ENCODE data around the gene MAN1A1. TPM values are rescaled to one million over a fixed set of nuclear protein-coding genes. Genes with fewer than 3 reads are reported as not detected.

MAN1A1 gene
- total RNA-seq, 4 donors from 2014 or later: 71.7 to 170 (median 128) TPM

GRCh38 chr6:119195848-119196247 lies 153.7 kb downstream of the MAN1A1 start:
- WGBS, 2 donors: 73 to 77% methylated on average over 5 of the region's 5 CpGs
- TF ChIP-seq CTCF (IDR thresholded peaks at IDR 0.05) (no peak), POLR2A (IDR thresholded peaks at IDR 0.05) (no peak)
- no peak for DNase-seq
- no peak overlapping the region for H3K4me3 ChIP-seq (replicated peaks in 1 of 3)
- no peaks in the 10 kb centered on the region for H3K9me3 ChIP-seq
- no peaks in the 10 kb centered on the region for H3K36me3 ChIP-seq
- H3K27me3 ChIP-seq: no peaks in the 10 kb centered on the region
- intact Hi-C loops (cut with DNase I): no loop called here
- peaks cover 0 to 5% of the 10 kb centered on the region in 2 donors for H3K4me1 ChIP-seq
- H3K27ac ChIP-seq: no peak overlapping the region

GRCh38 chr6:119195204-119195603 lies 154.4 kb downstream of the MAN1A1 start:
- Histone ChIP-seq H3K4me1 (peaks cover 0 to 5% of the 10 kb centered on the region in 2 donors), H3K4me3 (replicated peaks in 1 of 3) (no peak overlapping the region), H3K9me3 (no peaks in the 10 kb centered on the region), H3K27ac (no peak overlapping the region), H3K36me3 (no peaks in the 10 kb centered on the region), H3K27me3 (no peaks in the 10 kb centered on the region)
- intact Hi-C loops (cut with DNase I): no loop called here
- 95% methylated on average over 2 of the region's 2 CpGs for WGBS, 2 donors
- TF ChIP-seq CTCF (IDR thresholded peaks at IDR 0.05) (no peak), POLR2A (IDR thresholded peaks at IDR 0.05) (no peak)
- DNase-seq: no peak

- intact Hi-C loops (cut with DNase I): no loop called here
- no peak overlapping the region for H3K27ac ChIP-seq
- H3K9me3 ChIP-seq: no peaks in the 10 kb centered on the region
- H3K4me1 ChIP-seq: peaks cover 0 to 5% of the 10 kb centered on the region in 2 donors
- peaks cover 0 to 4% of the 10 kb centered on the region in 2 donors for H3K36me3 ChIP-seq
- DNase-seq: no peak
- TF ChIP-seq CTCF (IDR thresholded peaks at IDR 0.05) (no peak), POLR2A (IDR thresholded peaks at IDR 0.05) (no peak)
- H3K27me3 ChIP-seq: no peaks in the 10 kb centered on the region
- no peak overlapping the region for H3K4me3 ChIP-seq (replicated peaks in 1 of 3)
Measured at GRCh38 chr6:119193707-119194106, 155.9 kb downstream of the MAN1A1 start.

GRCh38 chr6:119192200-119192599 lies 157.4 kb downstream of the MAN1A1 start:
- no peaks in the 10 kb centered on the region for H3K9me3 ChIP-seq
- TF ChIP-seq POLR2A (IDR thresholded peaks at IDR 0.05) (no peak), CTCF (IDR thresholded peaks at IDR 0.05) (no peak)
- H3K4me1 ChIP-seq: peaks cover 0 to 5% of the 10 kb centered on the region in 2 donors
- WGBS, 2 donors: 84 to 89% methylated on average over 3 of the region's 3 CpGs
- H3K27ac ChIP-seq: no peak overlapping the region
- no peak for DNase-seq
- H3K36me3 ChIP-seq: peaks cover 0 to 4% of the 10 kb centered on the region in 2 donors
- no peaks in the 10 kb centered on the region for H3K27me3 ChIP-seq
- no peak overlapping the region for H3K4me3 ChIP-seq (replicated peaks in 1 of 3)
- intact Hi-C loops (cut with DNase I): no loop called here

- intact Hi-C loops (cut with DNase I): no loop called here
- Histone ChIP-seq H3K27ac (no peak overlapping the region), H3K27me3 (no peaks in the 10 kb centered on the region), H3K36me3 (peaks cover 0 to 4% of the 10 kb centered on the region in 2 donors), H3K9me3 (no peaks in the 10 kb centered on the region), H3K4me3 (replicated peaks in 1 of 3) (no peak overlapping the region), H3K4me1 (no peaks in the 10 kb centered on the region)
- DNase-seq: no peak
- TF ChIP-seq CTCF (IDR thresholded peaks at IDR 0.05): no peak
- no peak for TF ChIP-seq POLR2A (IDR thresholded peaks at IDR 0.05)
- 93 to 94% methylated on average over 1 of the region's 1 CpG for WGBS, 2 donors
Measured at GRCh38 chr6:119190176-119190575, 159.4 kb downstream of the MAN1A1 start.

Data from thyroid gland (tissue), 4 donors.